GM10266 (cell line): ENCODE measurements around the gene LGALS13.

Source experiments
- DNase-seq: peaks from one replicate; pipeline ENCODE4 v3.0.0; 2012; ENCODE audit errors: extremely low spot score
- TF ChIP-seq, protein P1 (sequence below): IDR thresholded peaks from 2 replicates; pipeline ENCODE4 v1.5.1; 2012; ENCODE audit warnings: mild to moderate bottlenecking, low read depth; ENCODE audit not compliant: control insufficient read depth, insufficient read depth; ENCODE audit errors: missing control alignments

LGALS13 gene, protein sequence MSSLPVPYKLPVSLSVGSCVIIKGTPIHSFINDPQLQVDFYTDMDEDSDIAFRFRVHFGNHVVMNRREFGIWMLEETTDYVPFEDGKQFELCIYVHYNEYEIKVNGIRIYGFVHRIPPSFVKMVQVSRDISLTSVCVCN

DNA sequence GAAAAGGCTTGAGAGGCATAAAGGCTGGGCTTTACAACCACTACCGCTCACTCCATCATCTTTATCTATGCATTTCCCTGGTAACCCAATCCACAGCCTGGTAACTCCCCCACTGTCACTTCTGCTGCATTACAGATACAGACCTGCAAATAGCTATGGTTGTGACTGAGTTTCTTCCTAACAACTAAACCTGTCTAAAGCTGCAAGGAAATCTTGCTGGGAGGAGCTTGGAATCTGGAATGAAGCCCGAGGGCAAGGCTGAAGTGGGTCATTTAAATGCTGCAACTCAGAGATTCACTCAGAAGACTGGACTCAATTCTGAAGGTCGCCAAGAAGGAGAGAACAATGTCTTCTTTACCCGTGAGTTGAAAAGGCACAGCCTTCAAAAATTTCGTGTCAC, at the start of gene LGALS13:
TSS of gene LGALS13 (plus strand) at position 301 of the 400 bp plus-strand sequence. CDS start at position 346, 45 bp downstream.
- no peak for DNase-seq
- TF ChIP-seq, protein P1, sequence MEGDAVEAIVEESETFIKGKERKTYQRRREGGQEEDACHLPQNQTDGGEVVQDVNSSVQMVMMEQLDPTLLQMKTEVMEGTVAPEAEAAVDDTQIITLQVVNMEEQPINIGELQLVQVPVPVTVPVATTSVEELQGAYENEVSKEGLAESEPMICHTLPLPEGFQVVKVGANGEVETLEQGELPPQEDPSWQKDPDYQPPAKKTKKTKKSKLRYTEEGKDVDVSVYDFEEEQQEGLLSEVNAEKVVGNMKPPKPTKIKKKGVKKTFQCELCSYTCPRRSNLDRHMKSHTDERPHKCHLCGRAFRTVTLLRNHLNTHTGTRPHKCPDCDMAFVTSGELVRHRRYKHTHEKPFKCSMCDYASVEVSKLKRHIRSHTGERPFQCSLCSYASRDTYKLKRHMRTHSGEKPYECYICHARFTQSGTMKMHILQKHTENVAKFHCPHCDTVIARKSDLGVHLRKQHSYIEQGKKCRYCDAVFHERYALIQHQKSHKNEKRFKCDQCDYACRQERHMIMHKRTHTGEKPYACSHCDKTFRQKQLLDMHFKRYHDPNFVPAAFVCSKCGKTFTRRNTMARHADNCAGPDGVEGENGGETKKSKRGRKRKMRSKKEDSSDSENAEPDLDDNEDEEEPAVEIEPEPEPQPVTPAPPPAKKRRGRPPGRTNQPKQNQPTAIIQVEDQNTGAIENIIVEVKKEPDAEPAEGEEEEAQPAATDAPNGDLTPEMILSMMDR: no peak

DNA sequence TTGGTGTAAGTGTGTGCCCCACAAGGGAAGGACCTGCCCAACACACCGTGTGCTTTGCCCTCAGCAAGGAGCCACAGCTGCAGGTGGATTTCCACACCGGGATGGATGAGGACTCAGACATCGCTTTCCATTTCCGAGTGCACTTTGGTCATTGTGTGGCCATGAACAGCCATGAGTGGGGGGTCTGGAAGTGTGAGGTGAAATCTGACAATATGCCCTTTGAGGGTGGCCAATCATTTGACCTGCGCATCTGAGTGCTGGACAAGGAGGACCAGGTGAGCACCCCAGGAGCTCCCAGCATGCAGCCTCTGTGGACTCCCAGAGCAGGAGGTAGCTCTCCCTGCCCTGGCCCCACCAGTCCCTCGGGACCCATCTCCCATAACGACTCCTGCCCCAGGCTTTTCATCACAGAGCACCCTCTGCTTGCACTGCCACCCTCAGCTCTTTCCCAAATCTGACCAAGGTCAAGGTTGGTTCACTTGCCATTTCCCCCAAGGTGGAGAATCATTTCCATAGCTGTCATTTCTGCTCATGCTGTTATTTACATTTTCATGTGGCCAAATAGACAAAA, 49.2 kb upstream of the LGALS13 start:
- TF ChIP-seq, protein P1: no peak
- DNase-seq: no peak

DNA sequence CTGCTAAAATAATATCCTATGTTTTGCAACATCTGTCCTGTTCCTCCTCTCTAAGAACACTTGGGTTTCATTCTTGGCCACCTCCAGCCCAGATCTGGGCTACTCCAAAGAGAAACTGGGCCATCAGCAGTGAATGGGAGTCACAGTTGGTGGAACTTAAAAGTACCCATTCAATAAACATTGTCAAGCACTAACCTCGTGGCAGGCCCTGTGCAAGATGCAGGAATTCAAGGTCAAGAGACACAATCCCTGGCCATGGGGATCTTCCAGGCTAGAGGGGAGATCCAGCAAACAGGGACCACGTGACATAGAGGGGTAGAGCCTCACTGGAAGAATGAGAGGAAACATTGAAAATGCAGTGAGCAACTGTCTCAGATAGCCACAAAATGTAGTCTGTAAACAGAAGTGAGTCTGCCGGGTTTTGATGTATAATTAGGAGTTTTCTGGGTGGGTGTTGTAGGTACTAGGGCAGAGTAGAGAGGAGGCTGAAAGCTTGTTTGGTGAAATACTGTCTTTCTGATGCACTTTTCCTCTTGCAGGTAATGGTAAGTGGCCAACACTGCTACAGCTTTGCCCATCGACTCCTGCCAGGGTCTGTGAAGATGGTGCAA, 47.5 kb upstream of the LGALS13 start:
- TF ChIP-seq, protein P1: no peak
- no peak for DNase-seq

DNA sequence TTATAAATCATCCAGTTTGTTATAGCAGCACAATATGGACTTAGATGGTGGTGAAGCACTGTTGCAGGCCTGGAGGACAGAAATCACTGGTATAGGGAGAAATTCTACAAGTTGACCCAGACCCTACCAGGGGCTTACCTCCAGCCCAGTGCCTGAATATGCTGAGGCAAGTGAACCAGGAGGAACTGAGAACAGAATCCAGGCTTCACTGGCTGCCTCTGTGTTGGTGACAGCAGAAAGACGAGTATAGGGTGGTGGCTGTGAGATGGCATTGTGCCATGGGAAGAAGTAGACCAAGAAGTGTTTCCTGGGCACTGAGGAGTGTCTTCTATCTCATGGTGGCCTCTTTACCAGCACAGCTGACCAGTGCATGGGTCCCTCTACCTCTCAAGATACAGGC, 46.4 kb upstream of the LGALS13 start:
- no peak for DNase-seq
- TF ChIP-seq, protein P1: no peak

DNA sequence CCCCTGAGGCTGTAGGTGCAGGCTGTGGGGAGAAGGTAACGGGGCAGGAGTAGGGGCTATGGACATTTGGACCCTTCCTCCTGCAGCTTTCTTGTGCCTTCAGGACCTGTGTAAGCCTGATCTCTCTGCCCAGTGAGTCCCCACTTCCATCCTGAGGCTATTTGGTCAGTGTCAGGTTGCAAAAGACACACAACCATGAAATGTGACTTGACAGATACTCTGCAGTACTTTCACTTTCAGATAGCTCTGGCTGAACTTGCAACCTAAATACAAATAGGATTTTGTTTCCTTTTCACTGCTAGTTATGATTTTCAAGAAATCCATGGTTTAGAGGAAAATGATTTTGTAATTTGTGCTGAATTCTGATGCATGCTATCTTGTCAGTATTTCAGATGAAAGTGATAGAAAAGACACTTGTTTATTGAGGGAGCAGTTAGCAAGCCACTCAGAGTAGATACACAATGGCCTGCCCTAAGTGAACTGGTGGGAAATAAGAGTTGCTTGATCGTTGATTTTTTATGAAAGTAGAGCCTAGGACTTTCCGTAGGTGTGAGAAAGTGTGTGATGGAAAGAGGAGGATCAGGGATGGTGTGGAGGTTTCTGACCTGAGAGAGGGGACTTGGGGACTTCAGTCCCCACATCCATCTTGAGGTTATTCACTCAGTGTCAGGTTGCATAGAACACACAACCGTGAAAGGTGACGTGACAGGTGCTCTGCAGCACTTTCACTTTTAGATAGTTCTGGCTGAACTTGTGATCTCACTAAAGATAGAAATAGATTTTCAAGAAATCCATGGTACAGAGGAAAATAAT, 44.3 kb upstream of the LGALS13 start:
- peak; percentile 49 for DNase-seq
- TF ChIP-seq, protein P1: no peak

DNA sequence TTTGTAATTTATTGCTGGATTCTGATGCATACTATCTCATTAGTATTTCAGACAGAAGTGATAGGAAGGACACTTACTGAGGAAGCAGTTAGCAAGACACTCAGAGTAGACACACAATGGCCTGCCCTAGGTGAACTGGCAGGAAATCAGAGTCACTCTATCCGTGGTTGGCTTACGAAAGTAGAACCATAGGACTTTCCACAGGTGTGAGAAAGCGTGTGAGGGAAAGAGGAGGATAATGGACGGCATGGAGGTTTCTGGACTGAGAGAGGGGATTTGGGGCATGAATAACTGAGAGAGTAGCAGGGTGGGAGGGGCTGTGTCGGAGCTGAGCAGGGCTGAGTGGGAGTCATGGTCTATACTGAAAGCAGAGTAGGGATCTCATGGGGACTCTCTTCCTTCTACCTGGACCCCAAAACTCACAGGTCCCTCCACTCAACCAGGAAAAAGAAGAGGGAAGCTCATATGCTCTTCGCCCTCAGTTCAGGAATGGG, 43.7 kb upstream of the LGALS13 start:
- TF ChIP-seq, protein P1: no peak
- DNase-seq: no peak
